GM19099 (cell line): ENCODE data around the gene UBE2D2.

Source experiments
- POLR2A ChIP-seq: IDR thresholded peaks from 3 replicates; pipeline ENCODE4 v1.6.1; 2011; ENCODE audit warnings: low read depth; ENCODE audit not compliant: insufficient read length; ENCODE audit errors: extremely low read depth

Gene UBE2D2

GRCh38 chr5:139669662-139670368 is 108.7 kb downstream of the UBE2D2 start:
- peak; percentile 69 for TF ChIP-seq POLR2A

GRCh38 chr5:139670369-139671095 is 109.4 kb downstream of the UBE2D2 start:
- peak; percentile 10 for TF ChIP-seq POLR2A

GRCh38 chr5:139671096-139671841 is 110.1 kb downstream of the UBE2D2 start:
- TF ChIP-seq POLR2A: peak; percentile 8

GRCh38 chr5:139675213-139675612 is 114.1 kb downstream of the UBE2D2 start:
- TF ChIP-seq POLR2A: no peak

GRCh38 chr5:139675825-139676224 is 114.7 kb downstream of the UBE2D2 start:
- no peak for TF ChIP-seq POLR2A

GRCh38 chr5:139676406-139676805 is 115.3 kb downstream of the UBE2D2 start:
- no peak for TF ChIP-seq POLR2A

- no peak for TF ChIP-seq POLR2A
Measured at GRCh38 chr5:139676951-139677735, 116.0 kb downstream of the UBE2D2 start.
